NCI-H526 (cell line): ENCODE results near the gene HOXD9.

ENCODE experiments used
- DNase-seq, 2 experiments: peaks; one replicate each; lab custom pipeline; 2025; lab: John Stamatoyannopoulos, UW

The HOXD9 gene

DNA sequence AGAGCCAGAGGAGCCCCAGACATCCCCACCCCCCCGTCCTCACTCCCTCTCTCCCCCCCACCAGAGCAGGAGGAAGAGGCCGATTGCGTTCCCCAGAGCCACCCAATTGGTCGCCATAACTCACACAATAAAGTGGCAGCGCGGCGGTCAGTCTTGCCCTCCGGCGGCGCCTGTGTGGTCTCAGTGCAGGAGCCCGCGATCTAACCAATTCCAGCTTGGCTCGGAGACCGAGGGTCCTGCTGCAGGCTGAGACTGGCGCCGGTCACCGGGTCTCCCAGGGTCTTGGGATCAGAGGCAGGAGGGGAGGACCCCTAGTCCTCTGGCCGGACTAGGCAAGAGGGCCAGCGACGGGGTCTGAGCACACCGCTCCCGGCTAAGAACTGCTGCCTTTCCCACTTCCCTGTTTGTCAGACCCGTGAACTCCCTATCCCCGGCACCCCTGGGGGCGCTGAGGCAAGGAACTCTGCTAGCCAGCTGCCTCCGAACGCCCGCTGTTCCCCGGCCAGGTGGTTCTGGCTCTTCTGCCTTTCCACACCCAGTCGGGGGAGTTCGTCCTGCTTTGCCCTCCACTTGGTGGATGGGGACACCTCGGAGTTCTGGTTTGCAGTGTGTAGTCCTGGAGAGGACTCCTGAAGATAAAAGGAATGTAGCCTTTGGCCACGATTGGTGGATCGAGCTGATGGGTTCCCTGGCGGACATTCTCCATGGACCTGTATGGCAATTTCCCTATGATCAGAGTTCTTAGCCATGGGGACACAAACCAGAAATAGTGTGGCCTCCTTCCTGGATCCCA, 24.0 kb upstream of the HOXD9 start:
- peak; percentile 24 to 67 for DNase-seq

GRCh38 chr2:176099159-176099727, 23.3 kb upstream of the HOXD9 start:
- DNase-seq, result no peak

GRCh38 chr2:176099728-176100546, 22.6 kb upstream of the HOXD9 start, which contains the start of gene HOXD12:
Gene HOXD12 (plus strand): TSS chr2:176099795. CDS start chr2:176099802, 7 bp downstream.
- DNase-seq, result no peak

DNA sequence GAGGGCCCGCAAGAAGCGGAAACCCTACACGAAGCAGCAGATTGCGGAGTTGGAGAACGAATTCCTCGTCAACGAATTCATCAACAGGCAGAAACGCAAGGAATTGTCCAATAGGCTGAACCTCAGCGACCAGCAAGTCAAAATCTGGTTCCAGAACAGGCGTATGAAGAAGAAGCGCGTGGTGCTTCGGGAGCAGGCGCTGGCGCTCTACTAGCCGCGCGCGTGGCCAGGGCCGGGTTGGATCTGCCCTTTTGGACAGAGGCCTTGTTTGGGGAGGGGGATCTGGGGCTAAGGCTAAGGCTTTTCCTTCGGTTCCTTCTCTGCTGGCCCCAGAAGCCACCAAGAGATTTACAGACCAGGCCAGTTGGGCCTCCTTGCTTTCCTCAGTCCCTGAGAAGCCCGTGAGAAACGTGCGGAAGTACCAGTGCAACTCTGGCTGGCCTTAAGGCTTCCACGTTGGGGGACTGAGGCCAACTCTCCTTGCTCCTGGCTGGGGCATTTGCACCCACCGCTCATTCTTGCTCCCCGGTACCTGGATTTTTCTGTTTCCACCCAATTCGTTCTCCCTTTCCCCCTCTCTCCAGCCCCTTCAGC, 21.9 kb upstream of the HOXD9 start:
- DNase-seq, result no peak

DNA sequence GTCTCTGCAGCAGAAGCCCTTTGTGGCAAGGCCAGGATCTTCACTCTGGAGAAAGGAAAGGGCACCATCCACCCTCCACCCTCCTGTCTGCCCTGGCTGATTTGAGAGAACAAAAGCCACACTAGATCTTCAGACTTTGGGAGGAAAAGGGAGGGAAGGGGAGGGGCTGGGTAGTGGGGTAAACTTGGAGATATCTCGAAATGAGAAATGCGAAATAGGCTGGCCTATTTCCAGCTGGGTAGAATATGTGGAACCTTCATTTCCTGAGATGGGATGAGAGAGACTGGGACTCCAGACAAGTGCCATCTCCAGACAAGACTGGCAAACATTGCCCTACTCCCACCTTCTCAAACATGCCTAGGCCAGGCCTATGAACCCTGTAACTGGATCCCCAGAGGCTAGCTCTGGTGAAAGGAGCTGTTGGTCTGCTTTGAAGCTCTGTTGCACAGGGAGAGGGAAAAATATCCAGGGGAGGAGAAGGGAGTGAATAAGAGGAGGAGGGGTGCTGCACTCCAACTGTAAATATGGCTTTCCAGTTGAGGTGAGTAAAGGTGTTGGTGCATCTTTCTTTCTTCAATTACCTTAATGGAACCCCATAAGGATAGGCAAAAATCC, 21.2 kb upstream of the HOXD9 start:
- DNase-seq, result no peak

- no peak for DNase-seq
These were observed 20.7 kb upstream of the HOXD9 start for GRCh38 chr2:176101842-176102241.

DNA sequence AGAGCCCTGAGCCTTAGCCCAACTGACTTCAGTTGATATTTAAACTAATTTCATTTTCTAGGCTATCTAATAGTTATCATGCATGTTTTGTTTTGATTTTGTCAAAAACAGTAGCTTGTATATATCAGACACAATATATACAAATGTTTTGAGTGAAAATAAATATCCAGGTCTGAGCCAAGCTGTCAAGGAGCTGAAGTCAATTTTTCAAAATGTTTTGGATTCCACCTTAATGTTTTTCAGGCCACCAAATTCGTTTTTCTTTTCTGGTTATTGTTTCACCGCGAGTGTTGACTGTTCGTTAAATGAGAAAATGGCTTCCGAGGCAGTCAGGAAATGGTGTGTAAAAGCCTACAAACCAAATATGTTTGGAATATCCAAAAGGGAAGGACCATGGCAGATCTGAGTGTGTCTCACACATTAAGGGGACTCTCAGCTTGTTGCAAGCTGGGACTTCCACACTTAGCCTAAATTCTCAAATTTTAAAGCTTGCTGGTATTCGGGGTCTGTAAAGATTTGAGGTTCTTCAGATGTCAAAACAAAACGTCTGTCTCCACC, 20.1 kb upstream of the HOXD9 start:
- no peak for DNase-seq

- DNase-seq, result no peak
These were observed 19.3 kb upstream of the HOXD9 start for GRCh38 chr2:176103194-176103593.

DNA sequence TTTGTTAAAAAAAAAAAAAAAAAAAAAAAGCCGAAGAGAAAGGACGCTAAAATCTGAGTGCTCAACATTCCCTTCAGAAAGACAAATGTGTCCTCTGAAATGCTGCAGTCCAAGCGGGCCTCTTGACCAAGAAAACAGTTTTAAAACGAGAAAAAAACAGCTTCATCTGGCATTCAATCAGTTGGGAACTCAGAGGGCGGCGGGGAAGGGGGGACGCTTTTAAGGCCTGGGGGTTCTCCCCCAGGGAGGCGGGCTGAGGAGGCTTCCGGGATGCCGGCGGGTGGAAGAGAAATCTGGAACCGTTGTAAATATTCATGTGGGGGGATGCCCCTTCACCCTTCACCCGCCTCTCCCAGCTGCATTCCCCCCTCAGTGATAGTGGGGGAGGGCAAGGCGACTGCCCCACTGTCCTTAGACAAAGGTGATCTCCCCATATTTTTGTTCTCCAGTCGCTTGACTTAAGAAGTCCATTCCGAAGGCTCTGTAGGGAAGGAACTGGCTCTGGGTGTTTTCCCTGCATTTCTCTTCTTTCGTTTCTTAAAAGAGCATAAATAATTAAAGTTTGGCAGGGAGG, 18.7 kb upstream of the HOXD9 start:
- no peak for DNase-seq

- DNase-seq, result no peak
These were observed 18.0 kb upstream of the HOXD9 start for GRCh38 chr2:176104316-176105077.

- no peak for DNase-seq
These were observed 17.3 kb upstream of the HOXD9 start for GRCh38 chr2:176105078-176105729.

- no peak for DNase-seq
These were observed 16.6 kb upstream of the HOXD9 start for GRCh38 chr2:176105730-176106580.

- peak; percentile 80 to 86 for DNase-seq
These were observed 15.7 kb upstream of the HOXD9 start, which contains the start of gene HOXD11 for GRCh38 chr2:176106581-176107539. Gene HOXD11 (plus strand): TSS chr2:176107280. CDS start chr2:176107356, 76 bp downstream.

- DNase-seq, result peak in 1 of 2 experiments; percentile 53
These were observed 14.8 kb upstream of the HOXD9 start for GRCh38 chr2:176107731-176108181.

DNA sequence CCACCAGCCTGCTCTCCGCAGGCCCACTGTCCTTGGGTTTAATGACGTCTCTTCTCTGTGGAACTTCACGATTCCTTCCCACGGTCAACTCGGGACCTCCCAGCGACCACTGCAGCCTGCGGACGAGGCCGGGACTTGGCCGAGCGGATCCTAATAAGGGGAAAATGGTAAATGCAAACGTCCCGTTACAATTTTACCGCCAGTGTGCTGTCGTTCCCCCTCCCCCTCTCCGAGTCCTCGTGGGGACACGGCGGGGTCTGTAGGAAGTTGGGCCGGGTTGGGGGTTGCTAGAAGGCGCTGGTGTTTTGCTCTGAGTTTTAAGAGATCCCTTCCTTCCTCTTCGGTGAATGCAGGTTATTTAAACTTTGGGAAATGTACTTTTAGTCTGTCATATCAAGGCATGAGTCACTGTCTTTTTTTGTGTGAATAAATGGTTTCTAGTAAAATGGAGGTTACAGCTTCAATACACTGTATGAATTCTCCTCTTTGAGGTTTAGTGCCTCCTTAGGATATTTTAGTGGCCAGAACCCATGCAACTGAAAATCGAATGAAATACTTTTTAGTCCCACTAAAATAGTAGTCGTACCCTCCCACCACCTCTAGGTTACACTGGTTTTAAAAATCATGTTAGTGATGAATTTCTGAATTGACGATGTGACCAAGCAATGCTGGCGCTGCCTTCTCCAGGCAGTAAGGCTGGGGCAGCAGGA, 13.2 kb upstream of the HOXD9 start:
- peak; percentile 20 to 62 for DNase-seq

DNA sequence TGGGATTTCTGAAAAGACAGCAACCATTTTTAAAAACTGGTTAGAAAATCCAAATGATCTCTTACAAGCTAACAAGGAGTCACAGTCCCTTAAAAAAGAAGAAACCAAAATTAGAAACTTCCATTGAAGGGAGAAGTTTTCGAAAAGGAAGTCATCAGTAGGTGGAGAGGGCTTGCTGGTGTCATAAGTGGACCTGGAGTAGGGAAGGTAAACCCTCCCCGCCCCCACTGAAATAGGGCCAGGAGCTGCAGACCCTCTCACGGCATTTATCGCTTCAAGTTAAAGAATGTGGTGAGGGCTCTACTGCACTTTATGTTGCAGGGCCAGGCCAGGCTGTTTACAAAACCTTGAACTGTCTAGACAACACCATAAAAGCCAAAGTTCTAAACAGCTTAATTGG, 12.6 kb upstream of the HOXD9 start:
- DNase-seq, result peak in 1 of 2 experiments; percentile 54
